ENCODE results near the gene GRAMD4.

Gene GRAMD4

DNA sequence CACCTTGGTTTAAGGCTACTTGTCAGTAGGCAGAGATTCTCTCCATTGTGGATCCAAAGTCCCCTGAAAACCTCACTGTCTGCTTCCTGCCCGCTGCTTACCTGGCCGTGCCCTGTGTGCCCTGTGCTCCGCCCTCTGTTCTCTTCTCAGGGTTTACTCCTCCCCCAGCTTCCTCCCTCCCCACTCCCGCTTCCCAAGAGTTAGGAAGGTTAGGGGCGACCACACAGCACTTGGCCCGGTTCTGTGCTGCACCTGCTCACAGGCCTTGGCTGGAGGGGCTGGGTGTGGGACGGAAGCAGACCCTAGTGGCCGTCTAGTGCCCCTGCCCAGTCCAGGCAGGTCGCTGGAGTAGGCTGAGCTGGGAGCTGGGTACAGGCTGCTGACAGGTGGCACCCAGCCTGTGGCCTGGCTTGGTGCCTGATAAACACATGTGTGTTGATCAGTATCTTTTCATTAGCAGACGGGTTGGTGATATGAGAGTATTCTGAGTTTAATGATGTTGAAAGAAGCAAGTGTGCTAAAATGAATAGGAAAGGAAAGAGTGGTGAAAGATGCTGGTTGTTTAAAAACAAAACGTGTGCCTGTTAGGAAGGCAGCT is 40.5 kb downstream of the GRAMD4 start:
- peaks cover 2% of the 10 kb centered on the region for H3K36me3 ChIP-seq (ENCODE audit: control insufficient read depth, insufficient read depth, low read length)
- H3K27me3 ChIP-seq (ENCODE audit: control insufficient read depth, insufficient read depth, low read length): no peaks in the 10 kb centered on the region
- H3K4me3 ChIP-seq (ENCODE audit: low read depth, low read length): no peak overlapping the region
- H3K9ac ChIP-seq (ENCODE audit: low read depth, low read length): no peak overlapping the region
- H3K4me1 ChIP-seq (ENCODE audit: control insufficient read depth, insufficient read depth, low read length): no peaks in the 10 kb centered on the region
- H3K9me3 ChIP-seq (ENCODE audit: control insufficient read depth, insufficient read depth, low read length): no peaks in the 10 kb centered on the region

DNA sequence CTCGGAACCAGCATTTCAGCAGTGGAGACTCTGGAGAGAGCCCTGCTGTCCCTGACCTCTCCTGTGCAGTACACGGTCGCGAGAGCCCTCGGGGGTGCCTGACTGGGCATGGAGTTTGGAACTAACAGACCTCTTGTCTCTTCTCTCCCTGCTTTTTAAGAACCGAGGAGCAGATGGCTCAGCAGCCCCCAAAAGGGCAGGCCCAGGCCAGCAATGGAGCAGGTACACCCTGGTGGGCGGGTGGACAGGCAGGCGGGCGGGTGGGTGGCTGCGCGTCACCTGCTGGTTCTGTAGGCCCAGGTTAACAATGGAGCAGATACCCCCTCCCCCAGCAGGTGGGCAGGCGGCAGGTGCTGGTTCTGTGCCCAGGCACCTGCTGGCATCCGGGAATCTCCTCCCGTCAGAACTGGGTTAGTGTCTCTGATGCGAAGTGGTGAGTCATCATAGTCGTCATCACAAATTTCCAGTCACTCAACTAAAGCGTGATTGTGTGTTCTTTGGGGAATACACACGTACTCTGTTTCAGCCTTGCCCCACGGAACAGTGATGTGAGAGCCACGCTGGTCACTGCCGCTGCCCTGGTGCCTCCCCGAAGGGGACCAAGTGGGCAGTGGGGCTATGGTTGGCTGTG is 41.1 kb downstream of the GRAMD4 start:
- no peaks in the 10 kb centered on the region for H3K27me3 ChIP-seq (ENCODE audit: control insufficient read depth, insufficient read depth, low read length)
- H3K9ac ChIP-seq (ENCODE audit: low read depth, low read length): no peak overlapping the region
- peaks cover 2% of the 10 kb centered on the region for H3K36me3 ChIP-seq (ENCODE audit: control insufficient read depth, insufficient read depth, low read length)
- H3K4me1 ChIP-seq (ENCODE audit: control insufficient read depth, insufficient read depth, low read length): no peaks in the 10 kb centered on the region
- no peak overlapping the region for H3K4me3 ChIP-seq (ENCODE audit: low read depth, low read length)
- H3K9me3 ChIP-seq (ENCODE audit: control insufficient read depth, insufficient read depth, low read length): no peaks in the 10 kb centered on the region

DNA sequence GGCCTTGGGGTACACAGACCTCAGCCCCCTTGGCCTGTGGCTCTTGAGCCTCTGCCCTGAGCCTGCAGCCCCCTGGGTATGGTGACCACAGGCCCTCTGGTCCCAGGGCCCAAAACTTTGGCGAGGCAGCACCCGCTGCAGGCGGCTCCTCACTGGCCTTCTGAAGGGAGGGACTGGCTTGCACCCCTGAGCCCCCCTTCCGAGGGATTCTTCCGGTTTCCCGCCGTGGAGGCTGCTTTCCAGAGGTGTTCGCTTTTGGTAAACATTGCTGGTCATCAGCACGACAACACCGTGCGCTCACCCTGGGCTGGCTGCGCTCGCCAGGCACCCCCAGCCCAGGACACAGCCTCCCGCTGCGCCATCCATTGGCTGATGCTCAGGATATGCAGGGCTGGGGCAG is 42.0 kb downstream of the GRAMD4 start:
- no peaks in the 10 kb centered on the region for H3K9me3 ChIP-seq (ENCODE audit: control insufficient read depth, insufficient read depth, low read length)
- no peak overlapping the region for H3K4me3 ChIP-seq (ENCODE audit: low read depth, low read length)
- H3K9ac ChIP-seq (ENCODE audit: low read depth, low read length): no peak overlapping the region
- no peaks in the 10 kb centered on the region for H3K4me1 ChIP-seq (ENCODE audit: control insufficient read depth, insufficient read depth, low read length)
- peaks cover 2% of the 10 kb centered on the region for H3K36me3 ChIP-seq (ENCODE audit: control insufficient read depth, insufficient read depth, low read length)
- H3K27me3 ChIP-seq (ENCODE audit: control insufficient read depth, insufficient read depth, low read length): no peaks in the 10 kb centered on the region

DNA sequence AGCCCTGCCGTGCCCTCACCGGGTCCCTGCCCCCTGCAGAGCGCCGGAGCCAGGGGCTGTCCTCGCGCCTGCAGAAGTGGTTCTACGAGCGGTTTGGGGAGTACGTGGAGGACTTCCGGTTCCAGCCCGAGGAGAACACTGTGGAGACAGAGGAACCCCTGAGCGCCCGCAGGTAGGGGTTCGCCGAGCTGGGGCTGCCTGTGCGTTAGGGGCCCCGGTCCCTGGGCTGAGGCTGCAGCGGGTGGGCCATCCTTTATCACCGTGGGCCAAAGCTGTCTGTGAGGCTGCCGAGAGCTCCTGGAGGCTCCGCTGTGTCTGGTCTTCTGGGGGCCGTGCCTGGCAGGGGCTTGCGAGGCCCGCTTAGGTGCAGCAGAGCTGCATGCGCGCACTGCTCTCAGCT is 42.8 kb downstream of the GRAMD4 start:
- Histone ChIP-seq H3K9me3 (ENCODE audit: control insufficient read depth, insufficient read depth, low read length) (no peaks in the 10 kb centered on the region), H3K9ac (ENCODE audit: low read depth, low read length) (no peak overlapping the region), H3K4me3 (ENCODE audit: low read depth, low read length) (no peak overlapping the region), H3K27me3 (ENCODE audit: control insufficient read depth, insufficient read depth, low read length) (no peaks in the 10 kb centered on the region), H3K36me3 (ENCODE audit: control insufficient read depth, insufficient read depth, low read length) (peaks cover 2% of the 10 kb centered on the region), H3K4me1 (ENCODE audit: control insufficient read depth, insufficient read depth, low read length) (no peaks in the 10 kb centered on the region)

DNA sequence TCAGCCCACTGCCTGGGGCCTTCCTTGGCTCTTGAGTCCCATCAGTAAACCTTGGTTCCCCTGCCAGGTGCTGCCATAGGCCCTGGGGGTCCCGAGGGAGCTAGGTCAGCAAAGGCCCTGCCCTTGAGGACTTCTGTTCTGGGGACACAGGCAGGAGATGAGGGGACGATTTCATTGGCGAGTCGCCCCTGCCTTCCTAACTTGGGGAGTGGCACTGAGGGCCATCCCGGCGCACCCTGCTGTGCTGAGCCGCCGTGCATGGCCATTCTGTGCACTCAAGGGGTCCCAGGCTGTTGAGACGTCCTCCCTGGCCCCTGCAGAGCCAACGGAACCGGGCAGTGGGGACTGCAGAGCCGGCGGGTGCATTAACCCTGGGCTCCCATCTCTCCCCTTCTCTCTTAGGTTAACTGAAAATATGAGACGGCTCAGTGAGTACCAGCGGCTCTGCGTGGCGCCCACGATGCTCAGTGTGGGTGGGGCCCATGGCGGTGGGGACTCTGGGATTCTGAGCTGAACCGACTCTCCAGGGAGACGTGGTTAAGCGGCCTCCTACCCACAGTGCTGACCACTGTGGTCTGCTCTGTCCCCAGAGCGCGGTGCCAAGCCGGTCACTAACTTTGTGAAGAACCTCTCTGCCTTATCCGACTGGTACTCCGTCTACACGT is 43.4 kb downstream of the GRAMD4 start:
- Histone ChIP-seq H3K27me3 (ENCODE audit: control insufficient read depth, insufficient read depth, low read length) (no peaks in the 10 kb centered on the region), H3K4me1 (ENCODE audit: control insufficient read depth, insufficient read depth, low read length) (no peaks in the 10 kb centered on the region), H3K4me3 (ENCODE audit: low read depth, low read length) (no peak overlapping the region), H3K9ac (ENCODE audit: low read depth, low read length) (no peak overlapping the region), H3K36me3 (ENCODE audit: control insufficient read depth, insufficient read depth, low read length) (peaks cover 5% of the 10 kb centered on the region), H3K9me3 (ENCODE audit: control insufficient read depth, insufficient read depth, low read length) (no peaks in the 10 kb centered on the region)

DNA sequence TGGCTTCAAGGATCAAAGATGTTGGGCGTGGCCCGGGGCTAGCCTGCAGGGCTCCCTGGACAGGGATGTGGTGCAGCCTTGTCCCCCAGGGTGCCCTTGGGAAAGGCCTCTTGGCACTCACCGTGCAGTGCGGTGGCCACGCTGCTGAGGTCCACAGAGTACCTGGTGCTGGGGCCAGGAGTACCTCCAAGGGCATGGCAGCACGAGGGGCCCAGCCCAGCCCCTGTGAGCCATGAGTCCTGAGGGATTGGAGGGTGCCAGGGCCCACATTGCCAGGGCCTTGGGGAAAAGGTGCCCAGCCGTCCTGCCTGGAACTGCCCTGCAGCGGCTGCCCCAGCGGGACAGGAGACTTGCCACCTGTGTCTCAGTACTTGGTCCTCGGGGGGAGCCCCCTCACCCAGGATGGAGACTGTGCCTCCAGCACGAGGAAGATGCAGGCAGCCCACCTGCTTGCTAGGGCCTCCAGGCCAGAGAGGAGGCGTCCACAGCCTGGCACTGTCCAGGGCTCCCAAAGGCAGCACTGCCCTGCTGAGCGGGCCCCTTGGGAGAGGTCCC is 44.2 kb downstream of the GRAMD4 start:
- Histone ChIP-seq H3K9ac (ENCODE audit: low read depth, low read length) (no peak overlapping the region), H3K27me3 (ENCODE audit: control insufficient read depth, insufficient read depth, low read length) (no peaks in the 10 kb centered on the region), H3K9me3 (ENCODE audit: control insufficient read depth, insufficient read depth, low read length) (no peaks in the 10 kb centered on the region), H3K4me1 (ENCODE audit: control insufficient read depth, insufficient read depth, low read length) (no peaks in the 10 kb centered on the region), H3K36me3 (ENCODE audit: control insufficient read depth, insufficient read depth, low read length) (peaks cover 5% of the 10 kb centered on the region), H3K4me3 (ENCODE audit: low read depth, low read length) (no peak overlapping the region)

DNA sequence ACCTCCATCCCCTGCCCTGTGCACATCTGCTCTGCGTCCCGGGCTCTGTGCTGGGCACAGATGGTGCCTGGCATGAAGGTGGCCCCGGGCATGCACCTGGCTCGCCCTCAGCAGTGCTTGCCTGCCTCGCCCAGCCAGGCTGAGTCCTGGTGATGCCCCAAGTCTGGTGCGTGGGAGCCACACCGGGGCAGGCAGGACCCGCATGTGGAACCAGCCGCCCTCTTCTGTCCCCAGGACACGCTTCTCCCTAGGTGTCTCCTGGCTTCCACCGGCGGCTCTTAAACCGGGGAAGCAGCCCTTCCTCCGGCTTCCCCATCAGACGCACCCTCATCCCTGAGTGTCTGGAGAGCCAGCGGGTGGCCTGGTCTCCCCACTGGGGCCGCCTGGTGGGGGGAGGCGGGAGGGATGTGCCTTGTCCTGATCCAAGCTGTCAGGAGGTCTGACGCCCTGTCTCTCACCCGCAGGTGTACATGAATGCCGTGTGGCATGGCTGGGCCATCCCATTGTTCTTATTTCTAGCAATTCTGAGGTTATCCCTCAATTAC is 45.0 kb downstream of the GRAMD4 start:
- Histone ChIP-seq H3K9me3 (ENCODE audit: control insufficient read depth, insufficient read depth, low read length) (no peaks in the 10 kb centered on the region), H3K4me3 (ENCODE audit: low read depth, low read length) (no peak overlapping the region), H3K4me1 (ENCODE audit: control insufficient read depth, insufficient read depth, low read length) (no peaks in the 10 kb centered on the region), H3K36me3 (ENCODE audit: control insufficient read depth, insufficient read depth, low read length) (peaks cover 5% of the 10 kb centered on the region), H3K27me3 (ENCODE audit: control insufficient read depth, insufficient read depth, low read length) (no peaks in the 10 kb centered on the region), H3K9ac (ENCODE audit: low read depth, low read length) (no peak overlapping the region)

DNA sequence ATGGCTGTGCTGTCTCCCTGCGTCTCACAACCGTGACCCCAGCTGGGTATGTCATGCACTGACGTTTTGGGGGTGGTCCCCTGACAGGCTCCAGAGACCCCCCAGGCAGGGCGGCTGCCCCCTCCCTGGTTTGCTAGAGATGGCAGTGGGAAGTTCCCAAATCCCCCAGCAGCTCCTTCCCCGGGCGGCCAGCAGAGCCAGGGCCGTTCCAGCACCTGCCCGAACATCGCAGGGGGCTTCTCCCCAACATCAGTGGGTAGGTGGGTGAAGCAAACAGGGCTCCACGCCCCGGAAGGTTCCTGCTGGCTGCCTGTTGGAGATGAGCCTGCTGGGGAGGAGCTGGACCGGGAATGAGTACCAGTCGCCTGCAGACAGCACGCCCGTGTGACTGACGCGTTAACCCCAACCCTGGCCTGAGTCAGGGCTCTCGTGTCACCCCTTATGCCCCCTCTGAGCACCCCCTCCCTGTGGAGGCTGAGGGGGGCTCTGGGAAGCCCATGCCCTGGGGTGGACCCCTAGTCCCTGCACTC is 45.6 kb downstream of the GRAMD4 start:
- H3K9me3 ChIP-seq (ENCODE audit: control insufficient read depth, insufficient read depth, low read length): no peaks in the 10 kb centered on the region

DNA sequence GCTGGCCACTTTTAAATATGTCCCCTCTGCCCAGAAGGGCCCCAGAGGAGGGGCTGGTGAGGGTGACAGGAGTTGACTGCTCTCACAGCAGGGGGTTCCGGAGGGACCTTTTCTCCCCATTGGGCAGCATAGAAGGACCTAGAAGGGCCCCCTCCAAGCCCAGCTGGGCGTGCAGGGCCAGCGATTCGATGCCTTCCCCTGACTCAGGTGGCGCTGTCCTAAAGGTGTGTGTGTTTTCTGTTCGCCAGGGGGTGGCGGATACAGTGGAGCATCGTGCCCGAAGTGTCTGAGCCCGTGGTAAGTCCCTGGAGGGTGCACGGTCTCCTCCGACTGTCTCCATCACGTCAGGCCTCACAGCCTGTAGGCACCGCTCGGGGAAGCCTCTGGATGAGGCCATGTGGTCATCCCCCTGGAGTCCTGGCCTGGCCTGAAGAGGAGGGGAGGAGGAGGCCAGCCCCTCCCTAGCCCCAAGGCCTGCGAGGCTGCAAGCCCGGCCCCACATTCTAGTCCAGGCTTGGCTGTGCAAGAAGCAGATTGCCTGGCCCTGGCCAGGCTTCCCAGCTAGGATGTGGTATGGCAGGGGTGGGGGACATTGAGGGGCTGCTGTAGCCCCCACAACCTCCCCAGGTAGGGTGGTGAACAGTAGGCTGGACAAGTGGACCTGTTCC is 46.5 kb downstream of the GRAMD4 start:
- Histone ChIP-seq H3K27me3 (ENCODE audit: control insufficient read depth, insufficient read depth, low read length) (no peaks in the 10 kb centered on the region), H3K4me3 (ENCODE audit: low read depth, low read length) (no peak overlapping the region), H3K9me3 (ENCODE audit: control insufficient read depth, insufficient read depth, low read length) (no peaks in the 10 kb centered on the region), H3K9ac (ENCODE audit: low read depth, low read length) (no peak overlapping the region), H3K4me1 (ENCODE audit: control insufficient read depth, insufficient read depth, low read length) (no peaks in the 10 kb centered on the region), H3K36me3 (ENCODE audit: control insufficient read depth, insufficient read depth, low read length) (peaks cover 5% of the 10 kb centered on the region)

More for the DNA sequence above, 45.6 kb downstream of the GRAMD4 start:
- Histone ChIP-seq H3K36me3 (ENCODE audit: control insufficient read depth, insufficient read depth, low read length) (peaks cover 5% of the 10 kb centered on the region), H3K4me3 (ENCODE audit: low read depth, low read length) (no peak overlapping the region), H3K27me3 (ENCODE audit: control insufficient read depth, insufficient read depth, low read length) (no peaks in the 10 kb centered on the region), H3K4me1 (ENCODE audit: control insufficient read depth, insufficient read depth, low read length) (no peaks in the 10 kb centered on the region), H3K9ac (ENCODE audit: low read depth, low read length) (no peak overlapping the region)

DNA sequence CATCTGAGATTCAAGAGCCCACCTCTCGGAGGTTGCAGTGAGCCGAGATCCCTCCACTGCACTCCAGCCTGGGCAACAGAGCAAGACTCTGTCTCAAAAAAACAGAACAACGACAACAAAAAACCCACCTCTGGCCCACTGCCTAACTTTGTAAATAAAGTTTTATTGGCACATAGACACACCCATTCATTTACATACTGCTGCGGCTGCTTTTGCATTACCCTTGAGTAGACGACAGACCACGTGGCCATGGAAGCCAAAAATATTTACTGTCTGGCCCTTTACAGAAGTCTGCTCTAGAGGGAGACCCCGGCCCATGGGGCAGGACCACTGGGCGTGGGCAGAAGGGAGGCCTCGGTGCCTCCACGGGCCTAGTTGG is 47.0 kb downstream of the GRAMD4 start:
- no peaks in the 10 kb centered on the region for H3K4me1 ChIP-seq (ENCODE audit: control insufficient read depth, insufficient read depth, low read length)
- H3K9ac ChIP-seq (ENCODE audit: low read depth, low read length): no peak overlapping the region
- H3K27me3 ChIP-seq (ENCODE audit: control insufficient read depth, insufficient read depth, low read length): no peaks in the 10 kb centered on the region
- no peak overlapping the region for H3K4me3 ChIP-seq (ENCODE audit: low read depth, low read length)
- H3K36me3 ChIP-seq (ENCODE audit: control insufficient read depth, insufficient read depth, low read length): peaks cover 5% of the 10 kb centered on the region
- H3K9me3 ChIP-seq (ENCODE audit: control insufficient read depth, insufficient read depth, low read length): no peaks in the 10 kb centered on the region

DNA sequence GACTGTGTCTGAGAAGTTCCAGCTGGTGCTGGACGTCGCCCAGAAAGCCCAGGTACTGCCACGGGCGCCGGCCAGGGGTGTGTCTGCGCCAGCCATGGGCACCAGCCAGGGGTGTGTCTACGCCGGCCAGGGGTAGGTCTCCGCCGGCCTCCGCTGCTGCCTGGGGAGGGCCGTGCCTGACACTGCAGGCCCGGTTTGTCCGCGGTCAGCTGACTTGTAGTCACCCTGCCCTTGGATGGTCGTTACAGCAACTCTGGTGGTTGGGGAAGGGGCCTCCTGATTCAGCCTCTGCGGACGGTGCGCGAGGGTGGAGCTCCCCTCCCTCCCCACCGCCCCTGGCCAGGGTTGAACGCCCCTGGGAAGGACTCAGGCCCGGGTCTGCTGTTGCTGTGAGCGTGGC is 47.9 kb downstream of the GRAMD4 start:
- Histone ChIP-seq H3K36me3 (ENCODE audit: control insufficient read depth, insufficient read depth, low read length) (peaks cover 3% of the 10 kb centered on the region), H3K9ac (ENCODE audit: low read depth, low read length) (no peak overlapping the region)

More for the DNA sequence above, 47.9 kb downstream of the GRAMD4 start:
- H3K4me3 ChIP-seq (ENCODE audit: low read depth, low read length): no peak overlapping the region
- no peaks in the 10 kb centered on the region for H3K27me3 ChIP-seq (ENCODE audit: control insufficient read depth, insufficient read depth, low read length)
- H3K9me3 ChIP-seq (ENCODE audit: control insufficient read depth, insufficient read depth, low read length): no peaks in the 10 kb centered on the region
- no peaks in the 10 kb centered on the region for H3K4me1 ChIP-seq (ENCODE audit: control insufficient read depth, insufficient read depth, low read length)
